ENCODE data around the gene NUDT16L1. TPM values are rescaled to one million over a fixed set of nuclear protein-coding genes. Genes with fewer than 3 reads are reported as not detected.

NUDT16L1 gene
- polyA plus RNA-seq, 1 donor from 2014 or later: 125 TPM

GRCh38 chr16:4685292-4685691 lies 8.1 kb upstream of the NUDT16L1 start:
- Histone ChIP-seq H4K20me1 (ENCODE audit: insufficient read depth) (no peaks in the 10 kb centered on the region), H2AFZ (ENCODE audit: low read depth, low read length) (no peak overlapping the region), H3K4me3 (ENCODE audit: low read length) (no peak overlapping the region), H3K27me3 (ENCODE audit: insufficient read depth, low read depth, low read length) (no peaks in the 10 kb centered on the region), H3K79me2 (replicated peaks; ENCODE audit: insufficient read depth, low read length) (no peaks in the 10 kb centered on the region), H3F3A (ENCODE audit: insufficient read depth, low read length, poor library complexity, severe bottlenecking) (no peaks in the 10 kb centered on the region), H3K4me2 (ENCODE audit: low read length) (no peak overlapping the region), H3K9me3 (ENCODE audit: low read length) (no peaks in the 10 kb centered on the region), H3K36me3 (ENCODE audit: insufficient read depth, low read length) (no peaks in the 10 kb centered on the region), H3K9ac (ENCODE audit: low read length) (no peak overlapping the region), H3K9me2 (ENCODE audit: insufficient read depth, low read length) (no peaks in the 10 kb centered on the region), H3K27ac (ENCODE audit: low read length) (no peak overlapping the region)
- TF ChIP-seq MXI1 (conservative IDR thresholded peaks at IDR 0.05; ENCODE audit: poor library complexity, severe bottlenecking) (no peak), CTCF (IDR thresholded peaks at IDR 0.05; ENCODE audit: poor library complexity, severe bottlenecking) (no peak), SMC3 (conservative IDR thresholded peaks at IDR 0.05; ENCODE audit: poor library complexity) (no peak), EP300 (conservative IDR thresholded peaks at IDR 0.05; ENCODE audit: poor library complexity, severe bottlenecking) (no peak), REST (IDR thresholded peaks at IDR 0.05; ENCODE audit: borderline replicate concordance) (no peak), RAD21 (conservative IDR thresholded peaks at IDR 0.05) (no peak), EZH2 (IDR thresholded peaks at IDR 0.05; ENCODE audit: borderline replicate concordance, insufficient read depth, low read length, poor library complexity, severe bottlenecking) (no peak), POLR2AphosphoS5 (IDR thresholded peaks at IDR 0.05) (no peak), TAF1 (IDR thresholded peaks at IDR 0.05; ENCODE audit: low read depth) (no peak)

- H3F3A ChIP-seq (ENCODE audit: insufficient read depth, low read length, poor library complexity, severe bottlenecking): no peaks in the 10 kb centered on the region
- no peaks in the 10 kb centered on the region for H3K27me3 ChIP-seq (ENCODE audit: insufficient read depth, low read depth, low read length)
- H3K9me2 ChIP-seq (ENCODE audit: insufficient read depth, low read length): no peaks in the 10 kb centered on the region
- H3K9me3 ChIP-seq (ENCODE audit: low read length): no peaks in the 10 kb centered on the region
- no peak overlapping the region for H3K9ac ChIP-seq (ENCODE audit: low read length)
- H3K36me3 ChIP-seq (ENCODE audit: insufficient read depth, low read length): no peaks in the 10 kb centered on the region
- H3K4me3 ChIP-seq (ENCODE audit: low read length): no peak overlapping the region
- TF ChIP-seq RAD21 (conservative IDR thresholded peaks at IDR 0.05) (no peak), SMC3 (conservative IDR thresholded peaks at IDR 0.05; ENCODE audit: poor library complexity) (no peak), REST (IDR thresholded peaks at IDR 0.05; ENCODE audit: borderline replicate concordance) (no peak), EZH2 (IDR thresholded peaks at IDR 0.05; ENCODE audit: borderline replicate concordance, insufficient read depth, low read length, poor library complexity, severe bottlenecking) (no peak), EP300 (conservative IDR thresholded peaks at IDR 0.05; ENCODE audit: poor library complexity, severe bottlenecking) (no peak), MXI1 (conservative IDR thresholded peaks at IDR 0.05; ENCODE audit: poor library complexity, severe bottlenecking) (no peak), POLR2AphosphoS5 (IDR thresholded peaks at IDR 0.05) (no peak), TAF1 (IDR thresholded peaks at IDR 0.05; ENCODE audit: low read depth) (no peak), CTCF (IDR thresholded peaks at IDR 0.05; ENCODE audit: poor library complexity, severe bottlenecking) (no peak)
- no peak overlapping the region for H2AFZ ChIP-seq (ENCODE audit: low read depth, low read length)
- no peak overlapping the region for H3K4me2 ChIP-seq (ENCODE audit: low read length)
- H4K20me1 ChIP-seq (ENCODE audit: insufficient read depth): no peaks in the 10 kb centered on the region
- H3K79me2 ChIP-seq (replicated peaks; ENCODE audit: insufficient read depth, low read length): no peaks in the 10 kb centered on the region
- no peak overlapping the region for H3K27ac ChIP-seq (ENCODE audit: low read length)
These were observed 7.4 kb upstream of the NUDT16L1 start for GRCh38 chr16:4685776-4686496.
